Nephron (organoid): Measurements from ENCODE around the gene ABHD10.

Experiments
- H3K27ac Mint-ChIP-seq, 3 experiments: 2 replicates each; pipeline ENCODE4 v1.8.0; 2020; ENCODE audit warnings: mixed read lengths in 3 of 3, mild to moderate bottlenecking in 2 of 3, moderate library complexity in 1 of 3
- H3K27me3 Mint-ChIP-seq: 2 replicates; pipeline ENCODE4 v1.8.0; 2021; ENCODE audit warnings: low read depth, mild to moderate bottlenecking, moderate library complexity, mixed read lengths
- H3K36me3 Mint-ChIP-seq: 2 replicates; pipeline ENCODE4 v1.8.0; 2020; ENCODE audit warnings: low read depth, mixed read lengths
- H3K4me1 Mint-ChIP-seq: 2 replicates; pipeline ENCODE4 v1.8.0; 2020; ENCODE audit warnings: mixed read lengths
- H3K4me3 Mint-ChIP-seq, 3 experiments: 2 replicates each; pipeline ENCODE4 v1.8.0; 2020; ENCODE audit warnings: mild to moderate bottlenecking in 3 of 3, mixed read lengths in 3 of 3, moderate library complexity in 2 of 3
- H3K9me3 Mint-ChIP-seq: 2 replicates; pipeline ENCODE4 v1.8.0; 2020; ENCODE audit warnings: mixed read lengths
- CTCF ChIP-seq, 3 experiments: fragments of 200-600 bp; sonication (generic); IDR thresholded peaks; one replicate each; pipeline ENCODE4 v1.5.0; 2021; ENCODE audit warnings: antibody characterized with exemption in 3 of 3; ENCODE audit not compliant: unreplicated experiment in 3 of 3

ABHD10 gene

GRCh38 chr3:111937871-111938270 is 41.0 kb upstream of the ABHD10 start:
- Mint-ChIP-seq H3K4me1 (peaks cover 10% of the 10 kb centered on the region), H3K27ac (no peak overlapping the region), H3K36me3 (peaks cover 75% of the 10 kb centered on the region), H3K4me3 (no peak overlapping the region), H3K9me3 (no peaks in the 10 kb centered on the region), H3K27me3 (no peaks in the 10 kb centered on the region)
- no peak for TF ChIP-seq CTCF (IDR thresholded peaks at IDR 0.05; ENCODE audit: unreplicated experiment in 3 of 3)

- no peak for TF ChIP-seq CTCF (IDR thresholded peaks at IDR 0.05; ENCODE audit: unreplicated experiment in 3 of 3)
- no peak overlapping the region for H3K4me3 Mint-ChIP-seq
- H3K36me3 Mint-ChIP-seq: peaks cover 60% of the 10 kb centered on the region
- peaks cover 10% of the 10 kb centered on the region for H3K4me1 Mint-ChIP-seq
- no peaks in the 10 kb centered on the region for H3K27me3 Mint-ChIP-seq
- no peak overlapping the region for H3K27ac Mint-ChIP-seq
- no peaks in the 10 kb centered on the region for H3K9me3 Mint-ChIP-seq
Measured at GRCh38 chr3:111939873-111940272, 39.0 kb upstream of the ABHD10 start.

GRCh38 chr3:111943533-111943932 is 35.3 kb upstream of the ABHD10 start:
- Mint-ChIP-seq H3K4me3 (no peak overlapping the region), H3K27me3 (no peaks in the 10 kb centered on the region)
- TF ChIP-seq CTCF (IDR thresholded peaks at IDR 0.05; ENCODE audit: unreplicated experiment in 3 of 3): no peak

GRCh38 chr3:111944372-111944771 is 34.5 kb upstream of the ABHD10 start:
- H3K36me3 Mint-ChIP-seq: peaks cover 38% of the 10 kb centered on the region
- H3K4me1 Mint-ChIP-seq: peaks cover 6% of the 10 kb centered on the region
- H3K27me3 Mint-ChIP-seq: no peaks in the 10 kb centered on the region
- no peaks in the 10 kb centered on the region for H3K9me3 Mint-ChIP-seq
- no peak for TF ChIP-seq CTCF (IDR thresholded peaks at IDR 0.05; ENCODE audit: unreplicated experiment in 3 of 3)
- no peak overlapping the region for H3K4me3 Mint-ChIP-seq
- H3K27ac Mint-ChIP-seq: no peak overlapping the region

More at GRCh38 chr3:111943533-111943932, 35.3 kb upstream of the ABHD10 start:
- Mint-ChIP-seq H3K36me3 (peaks cover 42% of the 10 kb centered on the region), H3K9me3 (no peaks in the 10 kb centered on the region), H3K27ac (no peak overlapping the region), H3K4me1 (peaks cover 6% of the 10 kb centered on the region)

- H3K27me3 Mint-ChIP-seq: no peaks in the 10 kb centered on the region
- TF ChIP-seq CTCF (IDR thresholded peaks at IDR 0.05; ENCODE audit: unreplicated experiment in 3 of 3): no peak
- H3K4me1 Mint-ChIP-seq: peaks cover 6% of the 10 kb centered on the region
- no peak overlapping the region for H3K4me3 Mint-ChIP-seq
- H3K9me3 Mint-ChIP-seq: no peaks in the 10 kb centered on the region
- H3K27ac Mint-ChIP-seq: peak overlapping the region in 1 of 3 experiments; percentile 1
- peaks cover 32% of the 10 kb centered on the region for H3K36me3 Mint-ChIP-seq
Measured at GRCh38 chr3:111947231-111947630, 31.6 kb upstream of the ABHD10 start.

GRCh38 chr3:111948786-111949185 is 30.0 kb upstream of the ABHD10 start:
- no peak for TF ChIP-seq CTCF (IDR thresholded peaks at IDR 0.05; ENCODE audit: unreplicated experiment in 3 of 3)
- peaks cover 6% of the 10 kb centered on the region for H3K4me1 Mint-ChIP-seq
- no peak overlapping the region for H3K27ac Mint-ChIP-seq
- peaks cover 34% of the 10 kb centered on the region for H3K36me3 Mint-ChIP-seq
- no peak overlapping the region for H3K4me3 Mint-ChIP-seq
- no peaks in the 10 kb centered on the region for H3K27me3 Mint-ChIP-seq
- no peaks in the 10 kb centered on the region for H3K9me3 Mint-ChIP-seq
